Measurements from ENCODE around the gene SIN3A.
A peak's percentile ranks its signal among the peaks of the same experiment; 100 is the strongest.
"Not testable (repeated sequence)": the region's sequence is repeated elsewhere in the genome, so short reads cannot be mapped to it uniquely, and the experiment has no call there.

SIN3A gene

GRCh38 chr15:75355369-75355768 is 96.1 kb downstream of the SIN3A start:
- no peak for DNase-seq

GRCh38 chr15:75354454-75354853 is 97.0 kb downstream of the SIN3A start:
- DNase-seq = no peak

- DNase-seq = no peak
Measured at GRCh38 chr15:75353604-75354003, 97.9 kb downstream of the SIN3A start.

GRCh38 chr15:75352186-75353080 is 99.1 kb downstream of the SIN3A start:
- no peak for DNase-seq

GRCh38 chr15:75350601-75351361 is 100.7 kb downstream of the SIN3A start:
- no peak for DNase-seq

- DNase-seq = peak; percentile 91
Measured at GRCh38 chr15:75349851-75350588, 101.5 kb downstream of the SIN3A start.

GRCh38 chr15:75349351-75349669 is 102.2 kb downstream of the SIN3A start:
- not testable (repeated sequence) for DNase-seq

- no peak for DNase-seq
Measured at GRCh38 chr15:75348562-75349350, 102.7 kb downstream of the SIN3A start.

- DNase-seq = no peak
Measured at GRCh38 chr15:75348034-75348561, 103.4 kb downstream of the SIN3A start.

GRCh38 chr15:75347222-75348033 is 104.1 kb downstream of the SIN3A start:
- DNase-seq = no peak

GRCh38 chr15:75346796-75347221 is 104.7 kb downstream of the SIN3A start, which contains the start of gene NEIL1:
NEIL1 (plus strand) TSS chr15:75347039; CDS start chr15:75348906, 1,867 bp downstream.
- DNase-seq = no peak

GRCh38 chr15:75343953-75344352 is 107.5 kb downstream of the SIN3A start:
- not testable (repeated sequence) for DNase-seq

- no peak for DNase-seq
Measured at GRCh38 chr15:75342221-75342620, 109.3 kb downstream of the SIN3A start.

- no peak for DNase-seq
Measured at GRCh38 chr15:75339531-75340240, 111.8 kb downstream of the SIN3A start.

- no peak for DNase-seq
Measured at GRCh38 chr15:75338661-75339240, 112.7 kb downstream of the SIN3A start.

- DNase-seq = peak; percentile 92
Measured at GRCh38 chr15:75335705-75336355, 115.7 kb downstream of the SIN3A start, which contains the start of gene COMMD4. COMMD4 (plus strand) TSS chr15:75336063; CDS start chr15:75336090, 27 bp downstream.

- DNase-seq = no peak
Measured at GRCh38 chr15:75335313-75335704, 116.2 kb downstream of the SIN3A start.

- DNase-seq = not testable (repeated sequence)
Measured at GRCh38 chr15:75333654-75334419, 117.7 kb downstream of the SIN3A start.

GRCh38 chr15:75332093-75332492 is 119.4 kb downstream of the SIN3A start:
- not testable (repeated sequence) for DNase-seq

Measured in activated CD4-positive, alpha-beta T cell treated with anti-CD3 and anti-CD28 coated beads, Interleukin-10, Interleukin-2, amounts not matched to agents 100 ng/mL and 50 ng/mL, durations not matched to agents 16 hours and 8 hours (primary cell).